ENCODE data around the gene RMI2.

RMI2 gene

DNA sequence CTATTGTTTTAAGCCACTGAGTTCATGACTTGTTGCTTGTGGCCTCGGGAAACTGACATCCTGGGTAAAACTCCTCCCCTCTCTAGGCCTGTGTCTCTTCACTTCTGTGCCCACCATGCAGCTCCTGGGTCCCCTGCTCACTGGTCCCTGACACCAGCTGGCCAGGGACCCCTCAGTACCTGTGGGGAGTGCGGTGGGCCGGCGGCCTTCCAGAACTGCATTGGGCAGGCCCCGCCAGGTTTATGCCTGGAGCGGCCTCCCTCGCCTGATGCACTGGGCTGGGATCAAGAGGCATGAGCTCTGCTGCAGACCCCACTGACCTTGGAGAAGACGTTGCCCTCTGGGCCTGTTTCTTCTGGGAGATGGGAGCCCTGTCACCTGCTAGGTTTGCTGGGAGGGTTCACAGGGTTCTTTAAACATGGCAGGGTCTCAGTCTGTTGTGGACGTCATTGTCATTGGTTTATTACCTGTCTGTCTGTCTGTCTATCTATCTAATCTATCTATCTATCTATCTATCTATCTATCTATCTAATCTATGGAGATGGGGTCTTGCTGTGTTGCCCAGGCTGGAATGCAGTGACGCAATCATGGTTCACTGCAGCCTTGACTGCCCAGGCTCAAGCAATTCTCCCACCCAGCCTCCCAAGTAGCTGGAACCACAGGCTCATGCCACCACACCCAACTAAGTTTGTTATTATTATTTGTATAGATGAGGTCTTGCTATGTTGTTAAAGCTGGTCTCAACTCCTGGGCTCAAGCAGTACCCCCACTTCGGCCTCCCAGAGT is 21.5 kb upstream of the RMI2 start:
- TF ChIP-seq CTCF (IDR thresholded peaks at IDR 0.05; ENCODE audit: borderline replicate concordance, insufficient read depth, low read depth, low read length), result no peak
- no peak overlapping the region for H3K4me3 ChIP-seq (ENCODE audit: low read depth, low read length)

- no peak for TF ChIP-seq CTCF (IDR thresholded peaks at IDR 0.05; ENCODE audit: borderline replicate concordance, insufficient read depth, low read depth, low read length)
- H3K4me3 ChIP-seq (ENCODE audit: low read depth, low read length), result no peak overlapping the region
Observed at GRCh38 chr16:11325404-11326083, 19.7 kb upstream of the RMI2 start.

GRCh38 chr16:11326084-11326736 is 19.0 kb upstream of the RMI2 start:
- TF ChIP-seq CTCF (IDR thresholded peaks at IDR 0.05; ENCODE audit: borderline replicate concordance, insufficient read depth, low read depth, low read length), result no peak
- no peak overlapping the region for H3K4me3 ChIP-seq (ENCODE audit: low read depth, low read length)

DNA sequence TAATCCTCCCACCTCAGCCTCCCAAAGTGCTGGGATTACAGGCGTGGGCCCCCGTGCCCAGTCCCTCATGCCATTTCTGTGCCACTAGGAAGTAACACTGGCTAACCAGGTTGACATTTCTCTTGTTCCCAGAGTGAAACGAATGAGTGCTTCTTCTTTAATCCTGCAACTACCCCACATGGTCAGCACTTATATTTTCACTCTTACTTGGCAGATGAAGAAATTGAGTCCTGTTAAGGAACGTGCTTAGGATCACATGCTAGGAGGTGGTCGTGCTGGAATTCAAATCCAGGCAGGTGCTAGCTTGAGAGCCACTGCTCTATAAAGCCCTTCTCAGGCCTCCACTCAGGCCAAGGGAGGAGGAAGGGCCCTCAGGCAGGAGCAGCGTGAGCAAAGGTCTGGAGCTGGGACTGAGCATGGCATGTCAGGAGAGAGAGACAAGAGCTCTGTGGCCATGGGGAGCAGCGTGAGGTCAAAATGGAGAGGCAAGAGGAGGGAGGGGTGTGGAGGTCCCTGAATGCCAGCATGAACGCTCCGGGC is 18.5 kb upstream of the RMI2 start:
- H3K4me3 ChIP-seq (ENCODE audit: low read depth, low read length), result no peak overlapping the region
- no peak for TF ChIP-seq CTCF (IDR thresholded peaks at IDR 0.05; ENCODE audit: borderline replicate concordance, insufficient read depth, low read depth, low read length)

GRCh38 chr16:11327277-11328171 is 17.7 kb upstream of the RMI2 start:
- TF ChIP-seq CTCF (IDR thresholded peaks at IDR 0.05; ENCODE audit: borderline replicate concordance, insufficient read depth, low read depth, low read length), result no peak
- H3K4me3 ChIP-seq (ENCODE audit: low read depth, low read length), result peak overlapping the region; percentile 31

Measured in GM12875 (cell line).